Muscle of leg (tissue), 11 donors: ENCODE results near the gene ST8SIA3. TPM values are rescaled to one million over a fixed set of nuclear protein-coding genes. Genes with fewer than 3 reads are reported as not detected.

Experiments used
- DNase-seq: peaks from one replicate; pipeline ENCODE4 v3.0.0; 2013
- H3K27ac ChIP-seq: one replicate; pipeline ENCODE4 v1.5.1; 2013; ENCODE audit warnings: mild to moderate bottlenecking, low read length, control low read depth
- H3K27me3 ChIP-seq: one replicate; pipeline ENCODE4 v1.6.1; 2013; ENCODE audit warnings: low read length; ENCODE audit not compliant: control insufficient read depth, insufficient read depth
- H3K36me3 ChIP-seq: one replicate; pipeline ENCODE4 v1.6.1; 2013; ENCODE audit warnings: low read length; ENCODE audit not compliant: control insufficient read depth, insufficient read depth
- H3K4me1 ChIP-seq: one replicate; pipeline ENCODE4 v1.6.1; 2013; ENCODE audit warnings: low read length; ENCODE audit not compliant: control insufficient read depth, insufficient read depth
- H3K4me3 ChIP-seq: one replicate; pipeline ENCODE4 v1.5.1; 2013; ENCODE audit warnings: low read length, control low read depth
- H3K9me3 ChIP-seq: replicated peaks from 2 replicates; pipeline ENCODE4 v1.6.1; 2013; ENCODE audit warnings: low read depth, low read length; ENCODE audit not compliant: control insufficient read depth
- WGBS: methylation state at CpG from one replicate; pipeline ENCODE4 v1.1.5; 2013; ENCODE audit warnings: missing lambda C conversion rate; ENCODE audit not compliant: insufficient coverage; 5-methylcytosine and 5-hydroxymethylcytosine counted together
- polyA plus RNA-seq, 8 donors: library from polyadenylated mRNA; unstranded; fragments of 120-200 nt; gene quantifications; one replicate each; pipeline versions ENCODE4 v1.2.1 to v1.2.3, GENCODE V29; 2013; ENCODE audit warnings: inconsistent platforms in 1 of 8, low replicate concordance in 1 of 8; ENCODE audit not compliant: insufficient read length in 8 of 8, insufficient read depth in 1 of 8
- total RNA-seq: library from RNA; stranded (reverse); fragments of 120-200 nt; gene quantifications from one replicate; pipeline ENCODE4 v1.2.4, GENCODE V29; 2013

Gene ST8SIA3
- total and polyA plus RNA-seq, 9 donors = 0.01 to 0.32 (median 0.14) TPM; not detected in 2

- Histone ChIP-seq H3K4me3 (no peak overlapping the region), H3K27ac (no peak overlapping the region), H3K4me1 (no peaks in the 10 kb centered on the region), H3K27me3 (no peaks in the 10 kb centered on the region), H3K36me3 (no peaks in the 10 kb centered on the region), H3K9me3 (no peaks in the 10 kb centered on the region)
- WGBS = 3% methylated on average over 4 of the region's 5 CpGs
- peak; percentile 0 for DNase-seq
These were observed 18.4 kb upstream of the ST8SIA3 start for GRCh38 chr18:57333940-57334339.

DNA sequence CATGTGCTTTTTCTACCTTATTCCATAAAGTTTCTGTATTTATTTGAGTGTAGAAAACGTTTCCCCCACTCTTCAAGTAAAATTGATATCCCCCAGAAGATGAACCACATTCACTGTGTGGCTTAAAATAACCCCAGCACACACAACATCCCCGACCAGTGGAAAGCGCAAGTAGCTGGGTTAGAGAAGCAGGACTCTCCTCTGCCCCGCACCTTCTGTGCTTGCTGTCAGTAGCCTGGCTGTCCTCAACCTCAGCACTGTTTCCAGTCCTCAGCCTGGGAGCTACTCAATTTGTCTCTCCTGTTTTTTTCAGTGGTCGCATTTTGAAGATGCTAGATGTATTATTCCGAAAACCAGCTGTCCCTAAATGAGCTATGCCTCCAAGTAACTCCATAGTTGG lies 18.0 kb upstream of the ST8SIA3 start:
- H3K36me3 ChIP-seq = no peaks in the 10 kb centered on the region
- no peak for DNase-seq
- no peaks in the 10 kb centered on the region for H3K9me3 ChIP-seq
- H3K4me1 ChIP-seq = no peaks in the 10 kb centered on the region
- no peak overlapping the region for H3K27ac ChIP-seq
- H3K27me3 ChIP-seq = no peaks in the 10 kb centered on the region
- 63% methylated on average over 3 of the region's 6 CpGs for WGBS
- H3K4me3 ChIP-seq = no peak overlapping the region

DNA sequence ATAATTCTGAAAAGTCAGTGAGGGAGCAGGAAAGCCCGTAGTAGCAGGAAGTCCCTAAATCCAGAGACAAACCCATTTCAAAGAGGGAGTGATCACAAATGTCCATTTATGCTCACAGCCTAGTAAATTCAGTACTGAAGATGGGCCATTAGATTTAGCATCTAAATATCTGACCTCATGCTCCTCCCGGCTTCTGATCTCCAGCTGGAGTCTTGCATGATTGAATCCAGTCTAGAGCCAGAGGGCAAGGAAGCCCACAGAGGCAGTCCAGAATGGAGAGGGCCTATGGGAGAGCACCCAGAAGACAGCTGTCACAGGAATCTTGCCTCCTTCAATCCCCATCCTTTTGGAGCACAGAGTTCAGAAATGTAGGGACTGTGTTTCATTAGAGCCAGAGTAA lies 16.0 kb upstream of the ST8SIA3 start:
- Histone ChIP-seq H3K36me3 (no peaks in the 10 kb centered on the region), H3K9me3 (no peaks in the 10 kb centered on the region), H3K27me3 (no peaks in the 10 kb centered on the region), H3K4me3 (no peak overlapping the region), H3K4me1 (no peaks in the 10 kb centered on the region), H3K27ac (no peak overlapping the region)
- no peak for DNase-seq
- WGBS = no CpG with 5 or more reads among the region's 2 CpGs

DNA sequence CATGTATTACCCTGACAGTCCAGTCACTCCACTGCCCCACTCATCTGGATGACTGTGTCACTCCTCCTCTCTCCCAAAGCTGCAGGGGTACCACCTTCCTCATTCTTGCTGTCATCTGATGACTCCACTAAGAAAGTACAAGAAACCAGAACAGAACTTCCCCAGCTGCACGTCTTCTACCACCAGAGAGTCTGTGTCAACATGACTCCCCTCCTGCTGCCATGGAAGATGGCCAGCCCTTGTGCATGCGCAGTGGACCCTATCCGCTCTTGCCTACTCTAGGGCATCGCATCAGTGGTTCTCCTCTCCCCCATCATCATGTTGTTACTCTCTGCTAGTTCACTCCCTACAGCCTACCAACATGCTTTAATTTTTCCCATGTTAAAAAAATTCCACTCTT lies 14.5 kb upstream of the ST8SIA3 start:
- no peaks in the 10 kb centered on the region for H3K27me3 ChIP-seq
- DNase-seq = no peak
- 74% methylated on average over 4 of the region's 4 CpGs for WGBS
- no peak overlapping the region for H3K27ac ChIP-seq
- H3K4me3 ChIP-seq = no peak overlapping the region
- H3K36me3 ChIP-seq = no peaks in the 10 kb centered on the region
- no peaks in the 10 kb centered on the region for H3K9me3 ChIP-seq
- H3K4me1 ChIP-seq = no peaks in the 10 kb centered on the region

DNA sequence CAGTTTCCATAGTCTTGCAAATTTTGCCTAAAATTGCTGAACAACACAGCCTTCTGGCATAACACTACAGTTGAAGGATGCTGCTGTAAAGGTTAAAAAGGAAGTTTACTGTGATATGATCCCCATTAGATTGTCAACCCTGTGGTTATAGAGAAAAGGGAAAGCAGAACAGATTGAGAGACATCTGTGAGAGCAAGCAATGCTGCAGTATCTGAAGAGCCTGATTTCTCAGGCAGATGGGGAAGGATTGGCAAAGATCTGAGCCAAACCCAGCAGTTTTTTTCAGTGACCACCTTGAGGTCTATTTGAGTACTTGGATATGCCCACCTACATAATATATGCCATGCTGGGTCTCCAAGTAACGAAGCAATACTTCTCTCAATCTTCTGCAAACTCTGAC lies 8.5 kb upstream of the ST8SIA3 start:
- whole genome bisulfite sequencing = no CpG with 5 or more reads among the region's 1 CpG
- no peak overlapping the region for H3K4me3 ChIP-seq
- no peaks in the 10 kb centered on the region for H3K4me1 ChIP-seq
- H3K27ac ChIP-seq = no peak overlapping the region
- no peaks in the 10 kb centered on the region for H3K36me3 ChIP-seq
- no peaks in the 10 kb centered on the region for H3K9me3 ChIP-seq
- H3K27me3 ChIP-seq = peaks cover 2% of the 10 kb centered on the region
- no peak for DNase-seq

DNA sequence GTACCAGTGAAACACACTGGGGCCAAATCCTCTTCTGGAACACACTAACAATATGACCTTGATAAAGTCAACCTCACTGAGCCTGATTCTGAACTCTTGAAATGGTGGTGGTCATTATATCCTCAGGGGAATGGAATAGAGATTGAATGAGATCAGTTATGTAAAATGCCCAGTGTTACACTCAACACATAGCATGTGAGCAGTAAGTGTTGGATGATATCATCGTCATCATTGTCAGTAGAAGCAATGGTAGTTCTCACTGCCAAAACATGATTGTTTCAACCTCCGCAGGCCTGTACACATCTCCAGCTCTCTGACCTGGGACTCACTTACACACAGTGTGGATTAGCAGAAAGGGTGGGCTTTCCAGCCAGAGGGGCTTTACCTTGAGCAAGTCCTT lies 5.5 kb upstream of the ST8SIA3 start:
- H3K27me3 ChIP-seq = peaks cover 12% of the 10 kb centered on the region
- no peak for DNase-seq
- no peaks in the 10 kb centered on the region for H3K36me3 ChIP-seq
- no peak overlapping the region for H3K27ac ChIP-seq
- H3K4me1 ChIP-seq = no peaks in the 10 kb centered on the region
- no CpG with 5 or more reads among the region's 2 CpGs for WGBS
- H3K4me3 ChIP-seq = no peak overlapping the region
- H3K9me3 ChIP-seq = no peaks in the 10 kb centered on the region

- no peaks in the 10 kb centered on the region for H3K4me1 ChIP-seq
- H3K4me3 ChIP-seq = no peak overlapping the region
- no peaks in the 10 kb centered on the region for H3K36me3 ChIP-seq
- no peaks in the 10 kb centered on the region for H3K9me3 ChIP-seq
- H3K27me3 ChIP-seq = peaks cover 20% of the 10 kb centered on the region
- WGBS = 64% methylated on average over 10 of the region's 11 CpGs
- no peak for DNase-seq
- H3K27ac ChIP-seq = no peak overlapping the region
These were observed 4.6 kb upstream of the ST8SIA3 start for GRCh38 chr18:57347784-57348183.

DNA sequence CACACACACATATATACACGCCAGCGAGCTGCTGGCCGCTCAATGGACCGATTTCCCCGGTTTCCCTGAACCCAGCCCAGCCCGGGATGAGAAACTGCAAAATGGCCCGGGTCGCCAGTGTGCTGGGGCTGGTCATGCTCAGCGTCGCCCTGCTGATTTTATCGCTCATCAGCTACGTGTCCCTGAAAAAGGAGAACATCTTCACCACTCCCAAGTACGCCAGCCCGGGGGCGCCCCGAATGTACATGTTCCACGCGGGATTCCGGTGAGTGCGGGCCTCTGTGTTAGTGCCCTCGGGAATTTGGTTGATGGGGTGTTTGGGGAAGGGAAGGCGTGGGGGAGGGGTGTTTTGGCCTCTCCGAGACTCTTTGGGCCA lies 392 bp downstream of the ST8SIA3 start:
- Histone ChIP-seq H3K9me3 (no peaks in the 10 kb centered on the region), H3K4me3 (no peak overlapping the region), H3K27me3 (peaks cover 34% of the 10 kb centered on the region), H3K27ac (no peak overlapping the region), H3K36me3 (no peaks in the 10 kb centered on the region), H3K4me1 (peaks cover 3% of the 10 kb centered on the region)
- DNase-seq = no peak
- WGBS = 0% methylated on average over 11 of the region's 23 CpGs

- peaks cover 34% of the 10 kb centered on the region for H3K27me3 ChIP-seq
- no peak overlapping the region for H3K4me3 ChIP-seq
- DNase-seq = no peak
- no peaks in the 10 kb centered on the region for H3K9me3 ChIP-seq
- WGBS = under 1% methylated on average over 41 of the region's 61 CpGs
- H3K27ac ChIP-seq = no peak overlapping the region
- H3K36me3 ChIP-seq = no peaks in the 10 kb centered on the region
- H3K4me1 ChIP-seq = peaks cover 3% of the 10 kb centered on the region
These were observed 981 bp downstream of the ST8SIA3 start for GRCh38 chr18:57353137-57353939.

GRCh38 chr18:57353940-57354461 lies 1.6 kb downstream of the ST8SIA3 start:
- Histone ChIP-seq H3K4me1 (peaks cover 3% of the 10 kb centered on the region), H3K9me3 (no peaks in the 10 kb centered on the region), H3K36me3 (no peaks in the 10 kb centered on the region), H3K4me3 (no peak overlapping the region), H3K27ac (no peak overlapping the region), H3K27me3 (peaks cover 34% of the 10 kb centered on the region)
- WGBS = under 1% methylated on average over 31 of the region's 37 CpGs
- peak; percentile 51 for DNase-seq
